HG02798 (cell line): ENCODE results near the gene RGS13.
A peak's percentile ranks its signal among the peaks of the same experiment; 100 is the strongest.
"Not testable (repeated sequence)": the region's sequence is repeated elsewhere in the genome, so short reads cannot be mapped to it uniquely, and the experiment has no call there.

Experiments
- ATAC-seq: cut with Tn5 transposase; IDR thresholded peaks from one replicate; pipeline ENCODE4 v1.9.1; 2021; ENCODE audit warnings: mild to moderate bottlenecking; ENCODE audit not compliant: unreplicated experiment, poor library complexity

Gene RGS13

GRCh38 chr1:192668409-192668983 lies 32.5 kb downstream of the RGS13 start:
- no peak for ATAC-seq

GRCh38 chr1:192669174-192669573 lies 33.2 kb downstream of the RGS13 start:
- ATAC-seq, result no peak

- ATAC-seq, result no peak
Observed at GRCh38 chr1:192675716-192676115, 39.8 kb downstream of the RGS13 start.

GRCh38 chr1:192678099-192678498 lies 42.2 kb downstream of the RGS13 start:
- ATAC-seq, result no peak

- ATAC-seq, result no peak
Observed at GRCh38 chr1:192682335-192682734, 46.4 kb downstream of the RGS13 start.

- ATAC-seq, result not testable (repeated sequence)
Observed at GRCh38 chr1:192683081-192683480, 47.1 kb downstream of the RGS13 start.

- ATAC-seq, result no peak
Observed at GRCh38 chr1:192689459-192689858, 53.5 kb downstream of the RGS13 start.

- no peak for ATAC-seq
Observed at GRCh38 chr1:192691041-192691440, 55.1 kb downstream of the RGS13 start.

- peak; percentile 68 for ATAC-seq
Observed at GRCh38 chr1:192696082-192696481, 60.1 kb downstream of the RGS13 start.

- no peak for ATAC-seq
Observed at GRCh38 chr1:192697771-192698170, 61.8 kb downstream of the RGS13 start.

- no peak for ATAC-seq
Observed at GRCh38 chr1:192698731-192699130, 62.8 kb downstream of the RGS13 start.

GRCh38 chr1:192700834-192701271 lies 64.9 kb downstream of the RGS13 start:
- no peak for ATAC-seq

GRCh38 chr1:192702212-192702902 lies 66.4 kb downstream of the RGS13 start:
- ATAC-seq, result no peak

- peak; percentile 88 for ATAC-seq
Observed at GRCh38 chr1:192703283-192704206, 67.6 kb downstream of the RGS13 start.

- no peak for ATAC-seq
Observed at GRCh38 chr1:192705510-192705909, 69.6 kb downstream of the RGS13 start.

GRCh38 chr1:192706936-192707335 lies 71.0 kb downstream of the RGS13 start:
- ATAC-seq, result no peak

- ATAC-seq, result no peak
Observed at GRCh38 chr1:192707978-192708547, 72.1 kb downstream of the RGS13 start.

- ATAC-seq, result no peak
Observed at GRCh38 chr1:192709544-192709943, 73.6 kb downstream of the RGS13 start.
